ENCODE results near the gene MGAT1. TPM values are rescaled to one million over a fixed set of nuclear protein-coding genes. Genes with fewer than 3 reads are reported as not detected.

The MGAT1 gene
- 100 to 1,000 TPM; 125 to 132 TPM for total RNA-seq
- 157 TPM for polyA plus RNA-seq

- Mint-ChIP-seq H3K4me3 (peak within 1 kb of the TSS; percentile 89 to 100 (median 96)), H3K9me3 (no peaks in the 10 kb centered on the region), H3K4me1 (peaks cover 79 to 84% (median 81%) of the 10 kb centered on the region in 3 donors), H3K36me3 (peaks cover 0 to 64% (median 12%) of the 10 kb centered on the region in 3 donors), H3K27ac (peak within 1 kb of the TSS; percentile 89 to 97 (median 95)), H3K27me3 (peaks cover 0 to 2% of the 10 kb centered on the region in 2 donors)
- Histone ChIP-seq H3K9me3 (ENCODE audit: low read length) (no peaks in the 10 kb centered on the region), H3K27ac (ENCODE audit: low read depth, low read length) (peak within 1 kb of the TSS; percentile 86), H3K36me3 (ENCODE audit: insufficient read depth, low read length) (peaks cover 16% of the 10 kb centered on the region), H3K4me3 (ENCODE audit: low read length) (peak within 1 kb of the TSS; percentile 88), H3K4me1 (ENCODE audit: insufficient read depth, low read length) (peaks cover 84% of the 10 kb centered on the region), H3K27me3 (ENCODE audit: insufficient read depth, low read length, poor library complexity, severe bottlenecking) (no peaks in the 10 kb centered on the region)
- DNase-seq, result peak; percentile 65 to 80 (median 74)
- ChIA-PET POLR2A (interaction anchor here (1.1 to 6.0 kb wide), 5 partner anchors 10 to 459 kb away, joined by 3 to 62 read pairs (median 33); partner anchors contain the start of gene ZFP62), CTCF (interaction anchor here (1.0 to 2.7 kb wide), 14 partner anchors 8 to 66 kb away, joined by 3 to 16 read pairs (median 4); partner anchors contain the start of gene ZFP62)
Measured at GRCh38 chr5:180802325-180803180, at the start of gene MGAT1. TSS of gene MGAT1 (minus strand) at chr5:180802806. CDS start at chr5:180792971, 9,835 bp downstream.

DNA sequence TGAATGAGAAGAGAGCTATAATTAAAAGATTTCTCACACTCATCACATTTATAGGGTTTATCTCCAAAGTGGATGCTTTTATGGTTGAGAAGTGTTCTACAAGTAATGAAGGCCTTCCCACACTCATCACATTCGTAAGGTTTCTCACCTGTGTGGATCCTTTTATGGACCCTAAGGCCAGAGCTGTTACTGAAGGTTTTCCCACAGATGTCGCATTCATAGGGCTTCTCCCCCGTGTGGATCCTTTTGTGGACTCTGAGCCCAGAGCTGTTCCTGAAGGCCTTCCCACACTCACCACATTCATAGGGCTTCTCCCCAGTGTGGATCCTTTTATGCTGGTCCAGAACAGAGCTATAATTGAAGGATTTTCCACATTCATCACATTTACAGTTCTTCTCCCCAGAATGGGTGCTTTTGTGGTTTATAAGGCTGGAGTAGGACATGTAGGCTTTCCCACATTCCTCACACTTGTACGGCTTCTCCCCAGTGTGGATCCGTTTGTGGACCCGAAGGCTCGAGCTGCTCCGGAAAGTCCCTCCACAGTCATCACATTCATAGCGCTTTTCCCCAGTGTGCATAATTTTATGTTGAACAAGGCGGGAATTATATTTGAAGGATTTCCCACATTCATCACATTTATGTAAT is 48.0 kb upstream of the MGAT1 start:
- Histone ChIP-seq H3K9me3 (ENCODE audit: low read length) (peaks cover 25% of the 10 kb centered on the region), H3K27me3 (ENCODE audit: insufficient read depth, low read length, poor library complexity, severe bottlenecking) (no peaks in the 10 kb centered on the region), H3K4me3 (ENCODE audit: low read length) (no peak overlapping the region), H3K4me1 (ENCODE audit: insufficient read depth, low read length) (no peaks in the 10 kb centered on the region), H3K27ac (ENCODE audit: low read depth, low read length) (no peak overlapping the region), H3K36me3 (ENCODE audit: insufficient read depth, low read length) (peaks cover 29% of the 10 kb centered on the region)
- ChIA-PET CTCF (interaction anchor here (1.4 kb wide), 1 partner anchor 20 kb away, joined by 3 read pairs; no protein-coding TSS in a partner anchor), POLR2A (interaction anchor here (1.9 kb wide), 1 partner anchor 19 kb away, joined by 6 read pairs; no protein-coding TSS in a partner anchor)
- no peak for DNase-seq
- H3K27me3 Mint-ChIP-seq, result peaks cover 0 to 2% of the 10 kb centered on the region in 2 donors
- peaks cover 12 to 25% (median 25%) of the 10 kb centered on the region in 3 donors for H3K4me1 Mint-ChIP-seq
- H3K36me3 Mint-ChIP-seq, result peaks cover 48 to 73% (median 65%) of the 10 kb centered on the region in 3 donors
- H3K9me3 Mint-ChIP-seq, result peaks cover 13 to 34% (median 30%) of the 10 kb centered on the region in 5 donors
- H3K4me3 Mint-ChIP-seq, result no peak overlapping the region
- H3K27ac Mint-ChIP-seq, result no peak overlapping the region

- H3K27me3 ChIP-seq (ENCODE audit: insufficient read depth, low read length, poor library complexity, severe bottlenecking), result no peaks in the 10 kb centered on the region
- H3K27ac ChIP-seq (ENCODE audit: low read depth, low read length), result no peak overlapping the region
- Mint-ChIP-seq H3K27me3 (peaks cover 0 to 2% of the 10 kb centered on the region in 2 donors), H3K4me1 (peaks cover 12 to 24% (median 18%) of the 10 kb centered on the region in 3 donors), H3K4me3 (no peak overlapping the region), H3K27ac (no peak overlapping the region), H3K36me3 (peaks cover 43 to 66% (median 65%) of the 10 kb centered on the region in 3 donors), H3K9me3 (peaks cover 13 to 34% (median 30%) of the 10 kb centered on the region in 5 donors)
- no peak overlapping the region for H3K4me3 ChIP-seq (ENCODE audit: low read length)
- peaks cover 25% of the 10 kb centered on the region for H3K9me3 ChIP-seq (ENCODE audit: low read length)
- CTCF ChIA-PET, result interaction anchor here (0.8 to 1.4 kb wide), 2 partner anchors 11 to 19 kb away, joined by 3 read pairs; no protein-coding TSS in a partner anchor
- no peak for DNase-seq
- H3K36me3 ChIP-seq (ENCODE audit: insufficient read depth, low read length), result peaks cover 26% of the 10 kb centered on the region
- POLR2A ChIA-PET, result interaction anchor here (0.6 to 1.9 kb wide), 2 partner anchors 8 to 18 kb away, joined by 4 to 6 read pairs; no protein-coding TSS in a partner anchor
- H3K4me1 ChIP-seq (ENCODE audit: insufficient read depth, low read length), result no peaks in the 10 kb centered on the region
Measured at GRCh38 chr5:180849827-180850226, 47.2 kb upstream of the MGAT1 start.

DNA sequence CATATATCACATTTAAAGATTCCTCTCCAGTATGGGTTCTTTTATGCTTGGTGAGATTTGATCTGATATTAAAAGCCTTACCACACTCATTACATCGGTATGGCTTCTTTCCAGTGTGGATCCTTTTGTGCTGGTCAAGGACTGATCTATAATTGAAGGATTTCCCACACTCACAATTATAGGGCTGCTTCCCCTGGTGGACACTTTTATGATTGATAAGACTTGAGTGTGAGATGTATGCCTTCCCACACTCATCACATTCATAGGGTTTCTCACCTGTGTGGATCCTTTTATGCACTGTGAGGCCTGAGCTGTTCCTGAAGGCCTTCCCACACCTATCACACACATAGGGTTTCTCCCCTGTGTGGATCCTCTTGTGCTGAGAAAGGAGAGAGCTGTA is 46.3 kb upstream of the MGAT1 start:
- peak overlapping the region in 1 of 8 donors; percentile 2 for H3K27ac Mint-ChIP-seq

DNA sequence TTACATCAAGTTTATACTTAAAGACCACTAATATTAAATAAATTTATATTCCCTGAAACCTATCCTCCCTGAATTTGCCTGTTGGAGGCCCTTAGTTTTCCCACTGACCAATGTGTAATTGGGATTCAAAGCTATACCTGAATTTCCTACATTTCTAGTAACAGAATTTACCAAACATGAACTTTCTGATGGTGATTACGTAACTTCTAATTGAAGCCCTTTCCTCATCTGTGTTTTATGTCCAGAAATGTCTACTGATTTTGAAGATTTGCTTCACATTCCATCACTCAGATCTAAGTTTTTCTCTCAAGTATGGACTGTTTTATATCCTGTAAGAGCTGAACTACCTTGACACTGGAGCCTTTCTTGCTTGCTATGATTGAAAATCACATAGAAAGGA is 45.7 kb upstream of the MGAT1 start:
- H3K4me3 ChIP-seq (ENCODE audit: low read length), result no peak overlapping the region
- H3K27ac ChIP-seq (ENCODE audit: low read depth, low read length), result no peak overlapping the region
- H3K9me3 ChIP-seq (ENCODE audit: low read length), result peaks cover 25% of the 10 kb centered on the region
- Mint-ChIP-seq H3K9me3 (peaks cover 13 to 34% (median 30%) of the 10 kb centered on the region in 5 donors), H3K27me3 (peaks cover 0 to 2% of the 10 kb centered on the region in 2 donors), H3K4me3 (no peak overlapping the region), H3K4me1 (peaks cover 3 to 12% (median 9%) of the 10 kb centered on the region in 3 donors), H3K27ac (no peak overlapping the region), H3K36me3 (peaks cover 36 to 65% (median 59%) of the 10 kb centered on the region in 3 donors)
- POLR2A ChIA-PET, result no interaction called here
- CTCF ChIA-PET, result no interaction called here
- H3K36me3 ChIP-seq (ENCODE audit: insufficient read depth, low read length), result peaks cover 25% of the 10 kb centered on the region
- H3K27me3 ChIP-seq (ENCODE audit: insufficient read depth, low read length, poor library complexity, severe bottlenecking), result no peaks in the 10 kb centered on the region
- DNase-seq, result no peak
- H3K4me1 ChIP-seq (ENCODE audit: insufficient read depth, low read length), result no peaks in the 10 kb centered on the region

More for the DNA sequence above, 46.3 kb upstream of the MGAT1 start:
- DNase-seq, result no peak
- Histone ChIP-seq H3K9me3 (ENCODE audit: low read length) (peaks cover 25% of the 10 kb centered on the region), H3K27me3 (ENCODE audit: insufficient read depth, low read length, poor library complexity, severe bottlenecking) (no peaks in the 10 kb centered on the region), H3K4me1 (ENCODE audit: insufficient read depth, low read length) (no peaks in the 10 kb centered on the region), H3K27ac (ENCODE audit: low read depth, low read length) (no peak overlapping the region), H3K36me3 (ENCODE audit: insufficient read depth, low read length) (peaks cover 25% of the 10 kb centered on the region), H3K4me3 (ENCODE audit: low read length) (no peak overlapping the region)
- H3K9me3 Mint-ChIP-seq, result peaks cover 13 to 34% (median 30%) of the 10 kb centered on the region in 5 donors
- POLR2A ChIA-PET, result no interaction called here
- CTCF ChIA-PET, result no interaction called here
- H3K4me1 Mint-ChIP-seq, result peaks cover 8 to 14% (median 13%) of the 10 kb centered on the region in 3 donors
- peaks cover 0 to 2% of the 10 kb centered on the region in 2 donors for H3K27me3 Mint-ChIP-seq
- H3K4me3 Mint-ChIP-seq, result no peak overlapping the region
- peaks cover 36 to 65% (median 60%) of the 10 kb centered on the region in 3 donors for H3K36me3 Mint-ChIP-seq

GRCh38 chr5:180847026-180847425 is 44.4 kb upstream of the MGAT1 start:
- H3K4me3 Mint-ChIP-seq, result no peak overlapping the region
- H3K27ac Mint-ChIP-seq, result no peak overlapping the region
- POLR2A ChIA-PET, result interaction anchor here (0.5 kb wide), 1 partner anchor 42 kb away, joined by 3 read pairs; no protein-coding TSS in a partner anchor
- H3K36me3 Mint-ChIP-seq, result peaks cover 30 to 58% (median 52%) of the 10 kb centered on the region in 3 donors
- Histone ChIP-seq H3K4me3 (ENCODE audit: low read length) (no peak overlapping the region), H3K27me3 (ENCODE audit: insufficient read depth, low read length, poor library complexity, severe bottlenecking) (no peaks in the 10 kb centered on the region), H3K27ac (ENCODE audit: low read depth, low read length) (no peak overlapping the region), H3K9me3 (ENCODE audit: low read length) (peaks cover 25% of the 10 kb centered on the region), H3K4me1 (ENCODE audit: insufficient read depth, low read length) (no peaks in the 10 kb centered on the region), H3K36me3 (ENCODE audit: insufficient read depth, low read length) (peaks cover 25% of the 10 kb centered on the region)
- CTCF ChIA-PET, result interaction anchor here (1.6 kb wide), 1 partner anchor 14 kb away, joined by 3 read pairs; the partner anchor contains the start of gene ZFP62
- no peak for DNase-seq
- peaks cover 0 to 2% of the 10 kb centered on the region in 2 donors for H3K27me3 Mint-ChIP-seq
- H3K4me1 Mint-ChIP-seq, result peaks cover 0 to 4% (median 3%) of the 10 kb centered on the region in 3 donors
- H3K9me3 Mint-ChIP-seq, result peaks cover 13 to 34% (median 30%) of the 10 kb centered on the region in 5 donors

DNA sequence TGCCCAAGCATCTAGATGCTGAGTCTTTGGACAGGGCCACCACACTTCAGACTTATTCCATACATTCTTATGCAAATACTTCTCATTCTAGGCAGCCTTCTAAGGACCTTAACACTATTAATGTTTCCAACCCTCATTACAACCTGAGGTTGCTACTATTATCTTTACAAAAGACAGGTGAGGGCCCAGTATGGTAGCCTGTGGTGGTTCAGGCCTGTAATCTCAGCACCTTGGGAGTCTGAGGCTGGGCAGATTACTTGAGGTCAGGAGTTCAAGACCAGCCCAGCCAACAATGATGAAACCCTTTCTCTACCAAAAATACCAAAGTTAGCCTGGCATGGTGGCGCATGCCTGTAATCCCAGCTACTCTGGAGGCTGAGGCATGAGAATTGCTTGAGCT is 42.3 kb upstream of the MGAT1 start:
- Histone ChIP-seq H3K4me3 (ENCODE audit: low read length) (no peak overlapping the region), H3K36me3 (ENCODE audit: insufficient read depth, low read length) (peaks cover 7% of the 10 kb centered on the region), H3K4me1 (ENCODE audit: insufficient read depth, low read length) (no peaks in the 10 kb centered on the region), H3K9me3 (ENCODE audit: low read length) (peaks cover 11% of the 10 kb centered on the region), H3K27ac (ENCODE audit: low read depth, low read length) (no peak overlapping the region), H3K27me3 (ENCODE audit: insufficient read depth, low read length, poor library complexity, severe bottlenecking) (no peaks in the 10 kb centered on the region)
- Mint-ChIP-seq H3K4me1 (peaks cover 0 to 4% (median 3%) of the 10 kb centered on the region in 3 donors), H3K36me3 (peaks cover 11 to 39% (median 31%) of the 10 kb centered on the region in 3 donors), H3K4me3 (no peak overlapping the region), H3K27me3 (peaks cover 0 to 2% of the 10 kb centered on the region in 2 donors), H3K27ac (no peak overlapping the region), H3K9me3 (peaks cover 0 to 19% (median 15%) of the 10 kb centered on the region in 5 donors)
- DNase-seq, result no peak
- ChIA-PET CTCF (interaction anchor here (1.2 to 1.4 kb wide), 2 partner anchors 8 to 22 kb away, joined by 3 read pairs; no protein-coding TSS in a partner anchor), POLR2A (no interaction called here)
